ENCODE data around the gene GLRX. TPM values are rescaled to one million over a fixed set of nuclear protein-coding genes. Genes with fewer than 3 reads are reported as not detected.

GLRX gene
- polyA plus RNA-seq, 2 of the 4 experiments (the other 2 are of a cell fraction) = 106 to 329 TPM

- WGBS (ENCODE audit: missing lambda C conversion rate) = 85% methylated on average over 8 of the region's 8 CpGs
- POLR2A ChIA-PET = no interaction called here
- no peak for FAIRE-seq
Observed at GRCh38 chr5:95862671-95863382, 40.3 kb upstream of the GLRX start.

DNA sequence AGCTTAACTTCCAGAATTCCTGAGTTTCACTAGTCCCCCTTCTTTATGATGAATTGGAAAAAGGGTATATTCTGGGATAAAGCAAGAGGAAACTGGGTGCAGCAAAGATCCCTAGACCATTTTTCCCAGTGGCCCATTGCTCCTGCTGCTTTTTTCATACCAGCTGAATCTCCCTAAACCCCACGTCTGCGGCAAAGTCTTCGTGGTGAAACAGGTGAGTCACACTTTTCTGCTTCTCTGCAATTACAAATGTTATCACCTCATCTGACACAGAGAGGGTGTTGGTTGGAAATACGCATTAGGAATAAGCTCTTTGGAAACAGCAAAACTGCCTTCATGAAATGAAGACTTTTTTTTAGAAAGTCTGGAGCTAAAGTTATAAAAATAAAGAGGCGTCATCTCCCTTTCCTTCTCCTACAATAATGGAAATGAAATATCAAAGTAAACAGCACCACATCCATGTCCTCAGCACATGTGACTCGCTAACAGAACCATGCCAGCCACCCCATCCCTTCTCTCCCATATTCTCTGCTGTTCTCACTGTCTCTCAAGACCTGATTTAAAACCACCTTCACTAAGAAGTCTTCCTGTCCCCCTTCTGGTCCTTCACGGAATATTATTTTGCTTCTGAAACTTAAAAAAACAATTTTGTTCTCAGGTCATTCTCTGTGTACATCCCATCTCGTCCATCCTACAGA lies 39.5 kb upstream of the GLRX start:
- no peak overlapping the region for H3K4me3 ChIP-seq
- 0 out of 2 replicates have a peak, but pooled peaks have one; percentile 72 for TF ChIP-seq ZSCAN20 (CRISPR knock-in tag; IDR thresholded peaks at IDR 0.05)
- peak in 1 of 2 experiments; percentile 8; a peak in 1 of 5 replicates for TF ChIP-seq RAD21 (conservative IDR thresholded peaks at IDR 0.05 in 1 of 2, IDR thresholded peaks at IDR 0.05 in 1 of 2)
- no peak for TF ChIP-seq FOSL2 (IDR thresholded peaks at IDR 0.05)
- TF ChIP-seq FOSL2 (CRISPR knock-in tag; IDR thresholded peaks at IDR 0.05) = peak; percentile 59
- TF ChIP-seq, protein P1, sequence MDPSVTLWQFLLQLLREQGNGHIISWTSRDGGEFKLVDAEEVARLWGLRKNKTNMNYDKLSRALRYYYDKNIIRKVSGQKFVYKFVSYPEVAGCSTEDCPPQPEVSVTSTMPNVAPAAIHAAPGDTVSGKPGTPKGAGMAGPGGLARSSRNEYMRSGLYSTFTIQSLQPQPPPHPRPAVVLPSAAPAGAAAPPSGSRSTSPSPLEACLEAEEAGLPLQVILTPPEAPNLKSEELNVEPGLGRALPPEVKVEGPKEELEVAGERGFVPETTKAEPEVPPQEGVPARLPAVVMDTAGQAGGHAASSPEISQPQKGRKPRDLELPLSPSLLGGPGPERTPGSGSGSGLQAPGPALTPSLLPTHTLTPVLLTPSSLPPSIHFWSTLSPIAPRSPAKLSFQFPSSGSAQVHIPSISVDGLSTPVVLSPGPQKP (IDR thresholded peaks at IDR 0.05; ENCODE audit: low read depth, low read length) = no peak
- 0 out of 2 replicates have a peak, but pooled peaks have one; percentile 16 for TF ChIP-seq ATOH8 (CRISPR knock-in tag; IDR thresholded peaks at IDR 0.05; ENCODE audit: low read depth)
- TF ChIP-seq SMC3 (IDR thresholded peaks at IDR 0.05) = no peak
- ChIA-PET POLR2A (interaction anchor here (0.6 kb wide), 1 partner anchor 25 kb away, joined by 5 read pairs; no protein-coding TSS in a partner anchor), CTCF (interaction anchor here (0.6 to 7.7 kb wide), 10 partner anchors 8 to 483 kb away, joined by 3 to 127 read pairs (median 4); partner anchors contain the start of gene ELL2)
- 53% methylated on average over 8 of the region's 8 CpGs for WGBS (ENCODE audit: missing lambda C conversion rate)
- ATAC-seq = peak in 1 of 2 experiments; percentile 3; a peak in 2 of 6 replicates
- no peaks in the 10 kb centered on the region for H3K9me3 ChIP-seq
- peak overlapping the region; percentile 74 to 82 for H3K27ac ChIP-seq
- no peak for FAIRE-seq
- peak overlapping the region; percentile 81 for H3K4me2 ChIP-seq
- peaks cover 65% of the 10 kb centered on the region for H3K4me1 ChIP-seq
- DNase-seq (ENCODE audit: low read depth in 1 of 2, low spot score in 1 of 2) = peak in 1 of 2 experiments; percentile 40

More at GRCh38 chr5:95862671-95863382, 40.3 kb upstream of the GLRX start:
- TF ChIP-seq BHLHE40 (IDR thresholded peaks at IDR 0.05; ENCODE audit: low read depth, low read length) = no peak
- no peak for TF ChIP-seq TP53 (CRISPR knock-in tag; IDR thresholded peaks at IDR 0.05)
- no peak for TF ChIP-seq NR3C1 (IDR thresholded peaks at IDR 0.05)
- no peak for TF ChIP-seq RAD21 (conservative IDR thresholded peaks at IDR 0.05 in 1 of 2, IDR thresholded peaks at IDR 0.05 in 1 of 2)
- TF ChIP-seq PHF8 (IDR thresholded peaks at IDR 0.05; ENCODE audit: borderline replicate concordance, low read depth) = no peak
- no peak for TF ChIP-seq CBX8 (IDR thresholded peaks at IDR 0.05)
- TF ChIP-seq USF2 (IDR thresholded peaks at IDR 0.05) = no peak
- TF ChIP-seq JUNB (IDR thresholded peaks at IDR 0.05) = no peak
- no peak for TF ChIP-seq ZC3H11A (IDR thresholded peaks at IDR 0.05)
- no peak for TF ChIP-seq SMC3 (IDR thresholded peaks at IDR 0.05)
- no peak for TF ChIP-seq JUN (IDR thresholded peaks at IDR 0.05)
- no peak overlapping the region for H3K4me3 ChIP-seq
- CTCF ChIA-PET = interaction anchor here (1.1 to 7.7 kb wide), 2 partner anchors 82 to 476 kb away, joined by 4 to 127 read pairs; no protein-coding TSS in a partner anchor
- no peak overlapping the region for H3K4me2 ChIP-seq
- no peaks in the 10 kb centered on the region for H3K9me3 ChIP-seq
- H3K4me1 ChIP-seq = peaks cover 61% of the 10 kb centered on the region
- DNase-seq (ENCODE audit: low read depth in 1 of 2, low spot score in 1 of 2) (no peak), ATAC-seq (no peak)
- peak overlapping the region; percentile 74 to 82; a peak in 5 of 6 replicates for H3K27ac ChIP-seq

GRCh38 chr5:95861221-95861863 lies 38.8 kb upstream of the GLRX start:
- H3K4me3 ChIP-seq = no peak overlapping the region
- peak overlapping the region; percentile 74 to 82 for H3K27ac ChIP-seq
- no peaks in the 10 kb centered on the region for H3K9me3 ChIP-seq
- peak overlapping the region; percentile 81 for H3K4me2 ChIP-seq
- ChIA-PET CTCF (interaction anchor here (0.5 to 7.7 kb wide), 12 partner anchors 9 to 578 kb away, joined by 3 to 127 read pairs (median 4); partner anchors contain the start of gene ELL2), POLR2A (interaction anchor here (0.6 kb wide), 1 partner anchor 25 kb away, joined by 5 read pairs; no protein-coding TSS in a partner anchor)
- ATAC-seq (peak; percentile 48 to 57), DNase-seq (ENCODE audit: low read depth in 1 of 2, low spot score in 1 of 2) (peak; percentile 78 to 90), FAIRE-seq (no peak)
- WGBS (ENCODE audit: missing lambda C conversion rate) = 26% methylated on average over 14 of the region's 14 CpGs
- H3K4me1 ChIP-seq = peaks cover 65% of the 10 kb centered on the region
- TF ChIP-seq CBX2 (IDR thresholded peaks at IDR 0.05; ENCODE audit: borderline replicate concordance, low read depth) (no peak), JUN (IDR thresholded peaks at IDR 0.05) (peak; percentile 33 to 41; a peak in 2 of 5 replicates), RAD21 (conservative IDR thresholded peaks at IDR 0.05 in 1 of 2, IDR thresholded peaks at IDR 0.05 in 1 of 2) (no peak), POLR2AphosphoS2 (conservative IDR thresholded peaks at IDR 0.05; ENCODE audit: low read length) (no peak), GATA3 (IDR thresholded peaks at IDR 0.05; ENCODE audit: borderline replicate concordance) (peak; percentile 48; the same call in 1 of the 2 replicates), FOSL2 (IDR thresholded peaks at IDR 0.05) (no peak), FOSL2 (CRISPR knock-in tag; IDR thresholded peaks at IDR 0.05) (peak; percentile 56), E2F6 (IDR thresholded peaks at IDR 0.05; ENCODE audit: borderline replicate concordance, low read depth) (peak; percentile 65; the same call in 1 of the 2 replicates), BCL3 (IDR thresholded peaks at IDR 0.05) (peak; percentile 34; the same call in 1 of the 3 replicates), CEBPB (IDR thresholded peaks at IDR 0.05) (peak; percentile 93 to 95), RARB (CRISPR knock-in tag; IDR thresholded peaks at IDR 0.05) (no peak), HOXB5 (CRISPR knock-in tag; IDR thresholded peaks at IDR 0.05) (peak; percentile 69; the same call in 1 of the 2 replicates), EHF (CRISPR knock-in tag; IDR thresholded peaks at IDR 0.05) (peak; percentile 55; the same call in 1 of the 2 replicates)

All from A549 (cell line).